MM.1S (cell line): ENCODE measurements around the gene NTRK1.

Experiments
- DNase-seq: peaks from one replicate; pipeline ENCODE4 v3.0.0-alpha.2; 2015
- H2AFZ ChIP-seq: fragments of 300-600 bp; sonication (generic); 2 replicates; pipeline ENCODE4 v1.6.0; 2016; ENCODE audit warnings: antibody characterized with exemption, low read length
- H3F3A ChIP-seq: fragments of 300-600 bp; sonication (generic); 2 replicates; pipeline ENCODE4 v1.6.1; 2016; ENCODE audit warnings: mild to moderate bottlenecking, antibody characterized with exemption, low read length, moderate library complexity, mixed read lengths; ENCODE audit not compliant: insufficient read depth
- H3K27ac ChIP-seq: fragments of 300-600 bp; sonication (generic); 2 replicates; pipeline ENCODE4 v1.5.1; 2016; ENCODE audit warnings: mild to moderate bottlenecking, low read length
- H3K27me3 ChIP-seq: fragments of 300-600 bp; sonication (generic); replicated peaks from 2 replicates; pipeline ENCODE4 v1.6.0; 2016; ENCODE audit warnings: low read length; ENCODE audit not compliant: insufficient read depth
- H3K36me3 ChIP-seq: fragments of 300-600 bp; sonication (generic); replicated peaks from 2 replicates; pipeline ENCODE4 v1.6.1; 2016; ENCODE audit warnings: mild to moderate bottlenecking, low read length, mixed read lengths; ENCODE audit not compliant: insufficient read depth
- H3K4me1 ChIP-seq: fragments of 300-600 bp; sonication (generic); 2 replicates; pipeline ENCODE4 v1.6.1; 2016; ENCODE audit warnings: low read length, mixed read lengths
- H3K4me2 ChIP-seq: fragments of 300-600 bp; sonication (generic); 2 replicates; pipeline ENCODE4 v1.6.0; 2016; ENCODE audit warnings: low read depth, low read length
- H3K4me3 ChIP-seq: fragments of 300-600 bp; sonication (generic); 2 replicates; pipeline ENCODE4 v1.5.1; 2016; ENCODE audit warnings: low read length, mixed read lengths
- H3K79me2 ChIP-seq: fragments of 300-600 bp; sonication (generic); 2 replicates; pipeline ENCODE4 v1.6.1; 2016; ENCODE audit warnings: mixed run types, low read length, mixed read lengths
- H3K9ac ChIP-seq: fragments of 300-600 bp; sonication (generic); 2 replicates; pipeline ENCODE4 v1.6.1; 2016; ENCODE audit warnings: low read length, mixed read lengths
- H3K9me2 ChIP-seq: fragments of 300-600 bp; sonication (generic); replicated peaks from 2 replicates; pipeline ENCODE4 v1.6.1; 2016; ENCODE audit warnings: mild to moderate bottlenecking, low read length, mixed read lengths; ENCODE audit not compliant: insufficient read depth
- H3K9me3 ChIP-seq: fragments of 300-600 bp; sonication (generic); replicated peaks from 2 replicates; pipeline ENCODE4 v1.6.1; 2016; ENCODE audit warnings: mild to moderate bottlenecking, low read length, mixed read lengths; ENCODE audit not compliant: insufficient read depth
- H4K20me1 ChIP-seq: fragments of 300-600 bp; sonication (generic); 2 replicates; pipeline ENCODE4 v1.6.1; 2016; ENCODE audit warnings: mild to moderate bottlenecking, low read length, moderate library complexity, mixed read lengths; ENCODE audit not compliant: insufficient read depth
- CTCF ChIP-seq: fragments of 300-600 bp; sonication (generic); IDR thresholded peaks from 2 replicates; pipeline ENCODE4 v1.5.1; 2016; ENCODE audit warnings: antibody characterized with exemption, low read length, mixed read lengths
- EZH2 ChIP-seq: fragments of 300-600 bp; sonication (generic); optimal IDR thresholded peaks from 2 replicates; pipeline ENCODE3; 2017; ENCODE audit warnings: low read depth, mild to moderate bottlenecking, antibody characterized with exemption, low read length, mixed read lengths
- EZH2phosphoT487 ChIP-seq: fragments of 300-600 bp; sonication (generic); IDR thresholded peaks from 2 replicates; pipeline ENCODE4 v1.6.1; 2018; ENCODE audit warnings: antibody characterized with exemption, low read length

The NTRK1 gene

GRCh38 chr1:156851779-156852417 is 8.8 kb upstream of the NTRK1 start:
- Histone ChIP-seq H3K79me2 (no peaks in the 10 kb centered on the region), H2AFZ (no peak overlapping the region), H3K27ac (no peak overlapping the region), H4K20me1 (no peaks in the 10 kb centered on the region), H3K4me3 (no peak overlapping the region), H3K9me3 (no peaks in the 10 kb centered on the region), H3K27me3 (peaks cover 51% of the 10 kb centered on the region), H3K36me3 (no peaks in the 10 kb centered on the region), H3F3A (no peaks in the 10 kb centered on the region), H3K9ac (no peak overlapping the region), H3K9me2 (no peaks in the 10 kb centered on the region), H3K4me1 (no peaks in the 10 kb centered on the region), H3K4me2 (no peak overlapping the region)
- TF ChIP-seq EZH2phosphoT487 (no peak), EZH2 (no peak), CTCF (no peak)
- DNase-seq: no peak

- no peak for DNase-seq
- H3K79me2 ChIP-seq: no peaks in the 10 kb centered on the region
Measured at GRCh38 chr1:156852418-156852874, 8.2 kb upstream of the NTRK1 start.

DNA sequence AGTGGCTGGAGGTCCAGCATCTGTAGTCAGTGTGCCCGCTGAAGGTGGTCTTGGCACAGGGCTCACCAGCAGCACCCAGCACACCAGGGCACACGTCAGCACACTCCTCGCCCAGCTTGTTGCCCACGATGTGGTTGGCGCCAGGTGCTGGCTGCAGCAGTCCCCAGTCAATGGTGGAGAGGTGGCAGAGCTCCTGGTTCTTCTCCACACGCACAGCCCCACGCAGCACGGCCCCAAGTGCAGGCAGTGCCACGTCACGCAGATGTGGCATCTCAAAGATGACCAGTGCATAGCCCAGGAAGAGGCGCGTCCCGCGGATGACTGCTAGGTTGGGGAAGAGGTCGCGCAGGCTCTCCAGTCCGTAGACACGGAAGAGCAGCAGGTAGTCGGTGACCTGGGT is 6.9 kb upstream of the NTRK1 start:
- Histone ChIP-seq H3K9me2 (no peaks in the 10 kb centered on the region), H3K27ac (no peak overlapping the region), H3K9ac (no peak overlapping the region), H3K4me2 (no peak overlapping the region), H3K27me3 (peaks cover 49% of the 10 kb centered on the region), H3K36me3 (no peaks in the 10 kb centered on the region), H3K4me1 (no peaks in the 10 kb centered on the region), H3F3A (no peaks in the 10 kb centered on the region), H3K9me3 (no peaks in the 10 kb centered on the region), H2AFZ (no peak overlapping the region), H3K79me2 (no peaks in the 10 kb centered on the region), H4K20me1 (no peaks in the 10 kb centered on the region), H3K4me3 (no peak overlapping the region)
- TF ChIP-seq EZH2phosphoT487 (no peak), EZH2 (no peak), CTCF (no peak)
- no peak for DNase-seq

More at GRCh38 chr1:156852418-156852874, 8.2 kb upstream of the NTRK1 start:
- Histone ChIP-seq H3F3A (no peaks in the 10 kb centered on the region), H3K4me1 (no peaks in the 10 kb centered on the region), H3K4me2 (no peak overlapping the region), H3K4me3 (no peak overlapping the region), H3K27ac (no peak overlapping the region), H3K27me3 (peaks cover 48% of the 10 kb centered on the region), H3K9ac (no peak overlapping the region), H3K9me3 (no peaks in the 10 kb centered on the region), H4K20me1 (no peaks in the 10 kb centered on the region), H2AFZ (no peak overlapping the region), H3K9me2 (no peaks in the 10 kb centered on the region), H3K36me3 (no peaks in the 10 kb centered on the region)
- TF ChIP-seq EZH2phosphoT487 (no peak), EZH2 (no peak), CTCF (no peak)
